Gastroesophageal sphincter (tissue), 3 donors: ENCODE data around the gene IBTK.

Experiments
- CTCF ChIP-seq, 4 experiments: fragments of 200-600 bp in 2 of 4; fragments of 450-650 bp in 2 of 4; sonication (generic) in 1 of 4; IDR thresholded peaks; one replicate each; pipeline ENCODE4 v1.5.1; 2017 to 2019; ENCODE audit warnings: antibody characterized with exemption in 4 of 4, mild to moderate bottlenecking in 2 of 4, moderate library complexity in 2 of 4
- EP300 ChIP-seq: sonication (generic); formaldehyde crosslinking; IDR thresholded peaks from one replicate; pipeline ENCODE4 v1.6.1; 2017; ENCODE audit warnings: antibody characterized with exemption, mild to moderate bottlenecking
- POLR2A ChIP-seq, 2 donors: fragments of 450-650 bp; IDR thresholded peaks; one replicate each; pipeline ENCODE4 v1.6.1; 2017; ENCODE audit warnings: antibody characterized with exemption in 2 of 2, mild to moderate bottlenecking in 2 of 2, moderate library complexity in 1 of 2
- POLR2AphosphoS5 ChIP-seq: sonication (generic); formaldehyde crosslinking; IDR thresholded peaks from one replicate; pipeline ENCODE4 v1.6.1; 2017; ENCODE audit warnings: antibody characterized with exemption

GRCh38 chr6:82247505-82248272 is at the start of gene IBTK:
- TF ChIP-seq CTCF (IDR thresholded peaks at IDR 0.05): peak in 1 of 4 experiments; percentile 4
- TF ChIP-seq POLR2AphosphoS5: peak; percentile 74
- peak; percentile 64 to 67 for TF ChIP-seq POLR2A (IDR thresholded peaks at IDR 0.05)
- no peak for TF ChIP-seq EP300
